ENCODE results near the gene RIPOR3.

Gene RIPOR3

DNA sequence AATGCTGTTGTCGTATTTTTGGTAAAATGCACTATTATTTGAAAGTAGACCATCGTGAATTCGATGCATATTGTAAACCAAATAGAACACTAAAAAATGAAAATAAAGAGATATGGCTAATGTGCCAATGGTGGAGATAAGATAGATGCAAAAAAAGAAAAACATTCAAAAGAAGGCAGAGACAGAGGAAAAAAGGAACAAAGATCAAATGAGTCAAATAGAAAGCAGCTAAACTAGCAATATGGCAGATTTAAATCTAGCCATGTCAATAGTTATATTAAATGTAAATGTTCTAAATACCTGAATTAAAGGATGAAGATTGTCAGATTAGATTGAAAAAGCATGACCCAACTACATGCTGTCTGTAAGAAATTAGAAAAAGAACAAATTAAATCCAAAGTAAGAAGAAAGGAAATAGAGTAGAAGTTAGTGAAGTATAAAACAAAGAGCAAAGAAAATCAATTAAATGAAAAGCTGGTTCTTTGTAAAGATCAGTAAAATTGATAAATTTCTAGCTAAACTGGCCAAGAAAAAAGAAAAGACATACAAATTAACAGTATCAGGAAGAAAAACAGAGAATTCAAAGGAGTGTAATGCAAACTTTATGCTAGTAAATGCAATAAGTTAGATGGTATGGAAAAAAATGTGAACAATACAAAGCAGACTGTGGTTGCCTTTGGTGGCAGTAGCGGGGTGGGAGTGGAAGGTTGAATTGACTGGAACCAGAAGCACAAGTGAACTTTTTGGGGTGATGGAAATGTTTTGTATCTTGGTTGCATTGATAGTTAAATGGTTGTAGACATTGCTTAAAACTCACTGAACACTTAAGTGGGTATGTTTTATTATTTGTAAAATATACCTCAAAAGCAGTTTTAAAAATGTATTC is 136.4 kb downstream of the RIPOR3 start:
- Histone ChIP-seq H3K4me3 (ENCODE audit: extremely low read depth, insufficient read depth, low read length, poor library complexity, severe bottlenecking) (no peak overlapping the region), H3K4me1 (ENCODE audit: control insufficient read depth, insufficient read depth, low read length, poor library complexity, severe bottlenecking) (peaks cover 14% of the 10 kb centered on the region), H3K27ac (ENCODE audit: low read depth, low read length, severe bottlenecking) (no peak overlapping the region), H3K36me3 (ENCODE audit: control insufficient read depth, insufficient read depth, low read length) (peaks cover 6% of the 10 kb centered on the region), H3K9me3 (ENCODE audit: control insufficient read depth, low read length) (no peaks in the 10 kb centered on the region)
- 100% methylated on average over 1 of the region's 4 CpGs for whole genome bisulfite sequencing, 2 experiments (ENCODE audit: insufficient coverage in 2 of 2)

DNA sequence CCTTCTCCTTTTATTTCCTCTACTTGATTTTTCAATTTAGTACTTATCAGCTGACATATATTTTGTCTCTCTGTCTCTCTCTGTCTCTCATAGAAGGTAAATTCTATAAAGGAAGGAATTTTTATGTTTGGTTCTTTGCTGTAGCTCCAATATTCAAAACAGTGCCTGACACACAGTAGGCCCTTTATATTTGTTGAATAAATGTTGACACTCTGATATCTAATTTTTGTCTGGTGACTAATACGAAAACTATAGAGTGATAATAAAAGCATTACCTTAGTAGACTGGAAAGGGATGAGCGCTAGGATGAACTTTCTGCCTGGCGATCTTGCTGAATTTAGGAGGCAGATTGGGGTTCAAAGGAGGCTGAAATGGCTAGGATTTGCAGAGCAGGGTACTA is 138.4 kb downstream of the RIPOR3 start:
- no peaks in the 10 kb centered on the region for H3K9me3 ChIP-seq (ENCODE audit: control insufficient read depth, low read length)
- H3K36me3 ChIP-seq (ENCODE audit: control insufficient read depth, insufficient read depth, low read length): peaks cover 13% of the 10 kb centered on the region
- peaks cover 8% of the 10 kb centered on the region for H3K4me1 ChIP-seq (ENCODE audit: control insufficient read depth, insufficient read depth, low read length, poor library complexity, severe bottlenecking)
- H3K27ac ChIP-seq (ENCODE audit: low read depth, low read length, severe bottlenecking): no peak overlapping the region
- WGBS, 2 experiments (ENCODE audit: insufficient coverage in 2 of 2): 100% methylated on average over 2 to 3 of the region's 3 CpGs
- H3K4me3 ChIP-seq (ENCODE audit: extremely low read depth, insufficient read depth, low read length, poor library complexity, severe bottlenecking): no peak overlapping the region

DNA sequence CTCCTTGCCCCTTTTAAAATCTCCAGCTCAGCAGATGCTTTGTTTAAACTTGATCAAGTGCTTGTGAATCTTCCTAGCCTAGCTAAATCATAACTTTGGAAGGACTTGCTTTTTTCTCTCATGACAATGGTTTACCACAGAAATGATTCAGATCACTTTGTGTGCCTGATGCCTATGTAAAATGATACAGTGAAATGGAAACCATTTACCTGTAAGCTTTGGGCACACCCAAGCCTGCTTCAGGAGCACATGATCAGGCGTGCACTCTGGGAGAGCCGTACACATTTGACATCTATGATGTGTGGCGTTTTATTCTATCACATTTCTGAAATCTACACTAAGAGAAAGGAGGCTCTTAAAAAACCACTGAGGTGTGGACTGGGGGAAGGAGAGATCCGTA is 140.1 kb downstream of the RIPOR3 start:
- Histone ChIP-seq H3K4me1 (ENCODE audit: control insufficient read depth, insufficient read depth, low read length, poor library complexity, severe bottlenecking) (peaks cover 4% of the 10 kb centered on the region), H3K9me3 (ENCODE audit: control insufficient read depth, low read length) (no peaks in the 10 kb centered on the region), H3K36me3 (ENCODE audit: control insufficient read depth, insufficient read depth, low read length) (peaks cover 14% of the 10 kb centered on the region), H3K27ac (ENCODE audit: low read depth, low read length, severe bottlenecking) (no peak overlapping the region), H3K4me3 (ENCODE audit: extremely low read depth, insufficient read depth, low read length, poor library complexity, severe bottlenecking) (no peak overlapping the region)
- 100% methylated on average over 1 of the region's 4 CpGs; no CpG with 5 or more reads in 1 of the 2 experiments for WGBS, 2 experiments (ENCODE audit: insufficient coverage in 2 of 2)

- Histone ChIP-seq H3K4me3 (ENCODE audit: extremely low read depth, insufficient read depth, low read length, poor library complexity, severe bottlenecking) (no peak overlapping the region), H3K9me3 (ENCODE audit: control insufficient read depth, low read length) (no peaks in the 10 kb centered on the region), H3K36me3 (ENCODE audit: control insufficient read depth, insufficient read depth, low read length) (peaks cover 16% of the 10 kb centered on the region), H3K4me1 (ENCODE audit: control insufficient read depth, insufficient read depth, low read length, poor library complexity, severe bottlenecking) (peaks cover 4% of the 10 kb centered on the region), H3K27ac (ENCODE audit: low read depth, low read length, severe bottlenecking) (no peak overlapping the region)
- 100% methylated on average over 2 of the region's 2 CpGs for WGBS, 2 experiments (ENCODE audit: insufficient coverage in 2 of 2)
Observed at GRCh38 chr20:50550531-50550930, 140.8 kb downstream of the RIPOR3 start.

DNA sequence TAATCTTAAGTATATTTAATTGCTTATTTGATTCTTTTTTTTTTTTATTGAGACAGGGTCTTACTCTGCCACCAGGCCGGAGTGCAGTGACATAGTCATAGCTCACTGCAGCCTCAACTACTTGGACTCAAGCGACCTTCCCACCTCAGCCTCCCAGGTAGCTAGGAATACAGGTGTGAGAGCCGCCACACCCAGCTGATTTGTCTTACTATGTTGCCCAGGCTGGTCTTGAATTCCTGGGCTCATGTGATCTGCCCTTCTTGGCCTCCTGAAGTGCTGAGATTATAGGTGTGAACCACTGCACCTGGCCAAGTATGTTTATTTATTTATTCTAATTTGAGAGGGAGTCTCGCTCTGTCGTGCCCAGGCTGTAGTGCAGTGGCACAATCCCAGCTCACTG is 142.9 kb downstream of the RIPOR3 start:
- no peak overlapping the region for H3K27ac ChIP-seq (ENCODE audit: low read depth, low read length, severe bottlenecking)
- peaks cover 4% of the 10 kb centered on the region for H3K4me1 ChIP-seq (ENCODE audit: control insufficient read depth, insufficient read depth, low read length, poor library complexity, severe bottlenecking)
- H3K9me3 ChIP-seq (ENCODE audit: control insufficient read depth, low read length): no peaks in the 10 kb centered on the region
- H3K36me3 ChIP-seq (ENCODE audit: control insufficient read depth, insufficient read depth, low read length): peaks cover 21% of the 10 kb centered on the region
- WGBS, 2 experiments (ENCODE audit: insufficient coverage in 2 of 2): 94 to 100% methylated on average over 2 to 5 of the region's 5 CpGs
- no peak overlapping the region for H3K4me3 ChIP-seq (ENCODE audit: extremely low read depth, insufficient read depth, low read length, poor library complexity, severe bottlenecking)

DNA sequence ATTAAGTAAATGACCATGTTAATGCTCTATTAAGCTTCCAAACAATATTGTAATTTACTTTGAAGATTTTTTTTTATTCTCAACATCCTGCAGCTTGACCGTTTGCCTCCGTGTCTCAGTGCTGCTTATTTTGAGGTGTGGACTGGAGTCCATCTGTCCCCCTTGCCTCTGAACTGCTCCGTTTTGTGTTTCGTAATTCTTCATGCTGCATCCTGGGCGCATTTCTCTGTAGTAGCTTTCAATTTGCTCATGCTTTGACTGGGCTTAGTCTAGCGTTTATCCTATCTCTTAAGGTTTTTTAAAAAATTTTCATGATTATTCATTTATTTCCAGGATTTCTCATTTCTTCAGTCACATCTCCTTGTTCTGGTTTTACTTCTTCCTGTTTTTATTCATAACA is 143.4 kb downstream of the RIPOR3 start:
- peaks cover 21% of the 10 kb centered on the region for H3K36me3 ChIP-seq (ENCODE audit: control insufficient read depth, insufficient read depth, low read length)
- WGBS, 2 experiments (ENCODE audit: insufficient coverage in 2 of 2): 88 to 92% methylated on average over 4 to 5 of the region's 6 CpGs
- H3K9me3 ChIP-seq (ENCODE audit: control insufficient read depth, low read length): no peaks in the 10 kb centered on the region
- H3K27ac ChIP-seq (ENCODE audit: low read depth, low read length, severe bottlenecking): no peak overlapping the region
- H3K4me3 ChIP-seq (ENCODE audit: extremely low read depth, insufficient read depth, low read length, poor library complexity, severe bottlenecking): no peak overlapping the region
- peaks cover 4% of the 10 kb centered on the region for H3K4me1 ChIP-seq (ENCODE audit: control insufficient read depth, insufficient read depth, low read length, poor library complexity, severe bottlenecking)

GRCh38 chr20:50546729-50547314 is 144.5 kb downstream of the RIPOR3 start:
- WGBS, 2 experiments (ENCODE audit: insufficient coverage in 2 of 2): 95 to 100% methylated on average over 2 of the region's 5 CpGs

DNA sequence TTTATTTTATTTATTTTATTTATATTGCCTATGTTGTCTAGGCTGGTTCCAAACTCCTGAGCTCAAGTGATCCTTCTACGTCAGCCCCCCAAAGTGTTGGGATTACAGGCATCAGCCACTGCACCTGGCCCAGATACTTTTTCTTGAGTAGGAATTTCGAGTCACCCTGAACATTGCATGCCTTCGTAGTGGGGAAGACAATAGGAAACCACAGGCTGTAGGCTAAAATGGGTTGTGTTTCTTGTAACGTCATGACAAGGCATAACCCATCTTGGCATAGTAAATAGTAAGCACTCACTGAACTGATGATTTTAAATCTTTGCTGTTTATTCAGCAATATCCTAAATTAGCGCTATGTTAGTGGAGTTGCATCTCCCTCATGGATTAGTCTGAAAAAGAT is 146.2 kb downstream of the RIPOR3 start:
- peaks cover 25% of the 10 kb centered on the region for H3K4me1 ChIP-seq (ENCODE audit: control insufficient read depth, insufficient read depth, low read length, poor library complexity, severe bottlenecking)
- 90 to 94% methylated on average over 4 of the region's 5 CpGs for WGBS, 2 experiments (ENCODE audit: insufficient coverage in 2 of 2)
- H3K36me3 ChIP-seq (ENCODE audit: control insufficient read depth, insufficient read depth, low read length): peaks cover 26% of the 10 kb centered on the region
- H3K9me3 ChIP-seq (ENCODE audit: control insufficient read depth, low read length): no peaks in the 10 kb centered on the region
- H3K4me3 ChIP-seq (ENCODE audit: extremely low read depth, insufficient read depth, low read length, poor library complexity, severe bottlenecking): no peak overlapping the region
- H3K27ac ChIP-seq (ENCODE audit: low read depth, low read length, severe bottlenecking): no peak overlapping the region

More at GRCh38 chr20:50546729-50547314, 144.5 kb downstream of the RIPOR3 start:
- Histone ChIP-seq H3K27ac (ENCODE audit: low read depth, low read length, severe bottlenecking) (no peak overlapping the region), H3K36me3 (ENCODE audit: control insufficient read depth, insufficient read depth, low read length) (peaks cover 24% of the 10 kb centered on the region), H3K9me3 (ENCODE audit: control insufficient read depth, low read length) (no peaks in the 10 kb centered on the region), H3K4me3 (ENCODE audit: extremely low read depth, insufficient read depth, low read length, poor library complexity, severe bottlenecking) (no peak overlapping the region), H3K4me1 (ENCODE audit: control insufficient read depth, insufficient read depth, low read length, poor library complexity, severe bottlenecking) (peaks cover 14% of the 10 kb centered on the region)

DNA sequence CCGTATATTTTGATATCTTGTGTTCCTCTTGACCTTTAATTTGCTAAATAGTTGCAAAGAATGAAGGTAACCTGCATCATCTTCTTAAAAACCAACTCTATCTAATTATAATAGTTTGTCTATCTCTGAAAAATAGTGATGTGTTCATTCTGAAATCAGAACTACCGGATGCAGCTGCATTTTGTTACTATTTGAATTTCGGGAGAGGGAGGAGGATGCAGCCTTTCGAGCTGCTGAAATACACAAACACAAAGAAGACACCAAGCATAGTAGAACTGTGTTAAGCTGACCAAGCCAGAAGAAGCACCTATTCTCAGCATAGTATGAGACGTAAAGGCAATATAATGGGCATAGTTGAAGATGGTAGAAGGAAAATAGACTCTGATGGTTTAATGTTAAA is 148.0 kb downstream of the RIPOR3 start:
- no peak overlapping the region for H3K4me3 ChIP-seq (ENCODE audit: extremely low read depth, insufficient read depth, low read length, poor library complexity, severe bottlenecking)
- H3K36me3 ChIP-seq (ENCODE audit: control insufficient read depth, insufficient read depth, low read length): peaks cover 26% of the 10 kb centered on the region
- H3K27ac ChIP-seq (ENCODE audit: low read depth, low read length, severe bottlenecking): no peak overlapping the region
- peaks cover 22% of the 10 kb centered on the region for H3K4me1 ChIP-seq (ENCODE audit: control insufficient read depth, insufficient read depth, low read length, poor library complexity, severe bottlenecking)
- H3K9me3 ChIP-seq (ENCODE audit: control insufficient read depth, low read length): no peaks in the 10 kb centered on the region
- WGBS, 2 experiments (ENCODE audit: insufficient coverage in 2 of 2): 100% methylated on average over 3 of the region's 5 CpGs; no CpG with 5 or more reads in 1 of the 2 experiments

DNA sequence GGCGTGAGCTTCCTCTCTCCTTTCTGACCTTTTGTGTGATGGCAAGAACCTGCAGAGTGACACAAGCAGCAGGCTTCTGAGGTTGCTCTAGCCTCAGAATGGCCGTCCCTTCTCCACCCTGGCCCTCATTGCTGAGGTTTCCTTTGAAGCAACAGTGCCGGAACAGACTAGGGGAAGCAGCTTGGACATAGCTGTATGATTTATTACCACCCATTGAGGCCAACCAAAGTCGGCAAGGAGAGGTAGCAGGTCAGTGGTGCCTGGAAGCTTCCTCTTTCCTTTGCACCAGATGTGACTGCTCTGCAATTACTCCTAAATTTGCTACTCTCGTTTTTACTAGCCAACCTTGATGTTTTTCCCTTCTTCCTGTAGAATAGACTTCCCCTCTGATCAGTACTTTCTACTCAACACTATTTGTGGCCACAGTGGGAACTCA is 149.7 kb downstream of the RIPOR3 start:
- H3K9me3 ChIP-seq (ENCODE audit: control insufficient read depth, low read length): no peaks in the 10 kb centered on the region
- peaks cover 22% of the 10 kb centered on the region for H3K4me1 ChIP-seq (ENCODE audit: control insufficient read depth, insufficient read depth, low read length, poor library complexity, severe bottlenecking)
- peak overlapping the region; percentile 95 for H3K27ac ChIP-seq (ENCODE audit: low read depth, low read length, severe bottlenecking)
- H3K36me3 ChIP-seq (ENCODE audit: control insufficient read depth, insufficient read depth, low read length): peaks cover 28% of the 10 kb centered on the region
- H3K4me3 ChIP-seq (ENCODE audit: extremely low read depth, insufficient read depth, low read length, poor library complexity, severe bottlenecking): no peak overlapping the region
- WGBS, 2 experiments (ENCODE audit: insufficient coverage in 2 of 2): 93 to 96% methylated on average over 3 to 4 of the region's 5 CpGs

Measured in mesodermal cell (in vitro differentiated cells).